H9 (cell line): ENCODE results near the gene ZNF770. TPM values are rescaled to one million over a fixed set of nuclear protein-coding genes. Genes with fewer than 3 reads are reported as not detected.

ENCODE experiments used
- DNase-seq: peaks from one replicate; pipeline ENCODE4 v3.0.0-alpha.2; 2017
- H2AFZ ChIP-seq: one replicate; pipeline ENCODE4 v1.6.1; 2013; ENCODE audit warnings: mild to moderate bottlenecking, low read length, control low read depth, moderate library complexity
- H2AK5ac ChIP-seq: 2 replicates; pipeline ENCODE4 v1.6.1; 2013; ENCODE audit warnings: low read length, control low read depth, mixed read lengths; ENCODE audit not compliant: insufficient read length
- H2BK120ac ChIP-seq: one replicate; pipeline ENCODE4 v1.6.1; 2013; ENCODE audit warnings: low read depth, mild to moderate bottlenecking, low read length, control low read depth, inconsistent platforms; ENCODE audit not compliant: poor library complexity, severe bottlenecking
- H2BK12ac ChIP-seq: 2 replicates; pipeline ENCODE4 v1.6.1; 2013; ENCODE audit warnings: low read length, control low read depth, mixed read lengths, low read depth; ENCODE audit not compliant: insufficient read length
- H2BK15ac ChIP-seq: 2 replicates; pipeline ENCODE4 v1.6.1; 2013; ENCODE audit warnings: low read depth, low read length, control low read depth
- H2BK20ac ChIP-seq: one replicate; pipeline ENCODE4 v1.6.1; 2013; ENCODE audit warnings: low read depth, mild to moderate bottlenecking, low read length, control low read depth, inconsistent platforms; ENCODE audit not compliant: poor library complexity, severe bottlenecking
- H2BK5ac ChIP-seq: 2 replicates; pipeline ENCODE4 v1.6.1; 2013; ENCODE audit warnings: low read length, control low read depth, mixed read lengths; ENCODE audit not compliant: insufficient read length
- H3K14ac ChIP-seq: 2 replicates; pipeline ENCODE4 v1.6.1; 2013; ENCODE audit warnings: low read length, control low read depth; ENCODE audit not compliant: insufficient read depth
- H3K18ac ChIP-seq: 2 replicates; pipeline ENCODE4 v1.6.1; 2013; ENCODE audit warnings: low read depth, mild to moderate bottlenecking, mixed read lengths, low read length, control low read depth; ENCODE audit not compliant: insufficient read length
- H3K23ac ChIP-seq: 2 replicates; pipeline ENCODE4 v1.6.1; 2013; ENCODE audit warnings: low read length, control low read depth, mixed read lengths, low read depth; ENCODE audit not compliant: insufficient read length
- H3K23me2 ChIP-seq: 2 replicates; pipeline ENCODE4 v1.6.1; 2013; ENCODE audit warnings: low read depth, mild to moderate bottlenecking, mixed read lengths, low read length, control low read depth; ENCODE audit not compliant: insufficient read length, poor library complexity, severe bottlenecking
- H3K27ac ChIP-seq: 2 replicates; pipeline ENCODE4 v1.5.1; 2013; ENCODE audit warnings: low read length, control low read depth, mixed read lengths, low read depth; ENCODE audit not compliant: insufficient read length
- H3K27me3 ChIP-seq: 2 replicates; pipeline ENCODE4 v1.6.1; 2013; ENCODE audit warnings: low read length, control low read depth, inconsistent platforms; ENCODE audit not compliant: insufficient read depth
- H3K4ac ChIP-seq: 2 replicates; pipeline ENCODE4 v1.6.1; 2013; ENCODE audit warnings: low read depth, mild to moderate bottlenecking, control low read depth, inconsistent platforms, low read length, moderate library complexity
- H3K4me1 ChIP-seq: 2 replicates; pipeline ENCODE4 v1.6.1; 2013; ENCODE audit warnings: low read length, control low read depth, inconsistent platforms; ENCODE audit not compliant: insufficient read depth
- H3K4me2 ChIP-seq: 2 replicates; pipeline ENCODE4 v1.6.1; 2013; ENCODE audit warnings: low read length, control low read depth, mixed read lengths; ENCODE audit not compliant: insufficient read length, insufficient read depth
- H3K56ac ChIP-seq: 2 replicates; pipeline ENCODE4 v1.6.1; 2013; ENCODE audit warnings: low read depth, mild to moderate bottlenecking, mixed read lengths, low read length, control low read depth; ENCODE audit not compliant: insufficient read length
- H3K79me1 ChIP-seq: 2 replicates; pipeline ENCODE4 v1.6.1; 2013; ENCODE audit warnings: low read depth, mild to moderate bottlenecking, moderate library complexity, low read length, control low read depth, inconsistent platforms; ENCODE audit not compliant: insufficient read depth, poor library complexity, severe bottlenecking
- H3K79me2 ChIP-seq: 2 replicates; pipeline ENCODE4 v1.6.1; 2013; ENCODE audit warnings: low read length, control low read depth, inconsistent platforms; ENCODE audit not compliant: insufficient read depth
- H3K9ac ChIP-seq: 2 replicates; pipeline ENCODE4 v1.6.1; 2013; ENCODE audit warnings: low read length, control low read depth, mixed read lengths; ENCODE audit not compliant: insufficient read length; ENCODE audit errors: extremely low read depth
- H3K9me3 ChIP-seq: one replicate; pipeline ENCODE4 v1.6.1; 2013; ENCODE audit warnings: low read depth, low read length, inconsistent platforms; ENCODE audit not compliant: control insufficient read depth
- H3T11ph ChIP-seq: one replicate; pipeline ENCODE4 v1.6.1; 2013; ENCODE audit warnings: mild to moderate bottlenecking, low read length, control low read depth, inconsistent platforms
- H4K20me1 ChIP-seq: one replicate; pipeline ENCODE4 v1.6.1; 2013; ENCODE audit not compliant: control insufficient read depth, insufficient read length, insufficient read depth
- H4K5ac ChIP-seq: 2 replicates; pipeline ENCODE4 v1.6.1; 2013; ENCODE audit warnings: low read depth, mild to moderate bottlenecking, mixed read lengths, low read length, control low read depth; ENCODE audit not compliant: insufficient read length
- H4K8ac ChIP-seq: replicated peaks from 2 replicates; pipeline ENCODE4 v1.6.1; 2013; ENCODE audit warnings: low read length, control low read depth, mixed read lengths, low read depth; ENCODE audit not compliant: insufficient read length
- H4K91ac ChIP-seq: 2 replicates; pipeline ENCODE4 v1.6.1; 2013; ENCODE audit warnings: low read depth, mild to moderate bottlenecking, moderate library complexity, mixed read lengths, low read length, control low read depth; ENCODE audit not compliant: insufficient read length
- H3K27ac Mint-ChIP-seq, 3 experiments: 2 replicates in 2 of 3; 3 replicates in 1 of 3; pipeline ENCODE4 v1.8.0; 2020 to 2021; ENCODE audit warnings: mixed read lengths in 3 of 3, mild to moderate bottlenecking in 1 of 3, moderate library complexity in 1 of 3
- H3K27me3 Mint-ChIP-seq: 2 replicates; pipeline ENCODE4 v1.8.0; 2021; ENCODE audit warnings: low read depth, mild to moderate bottlenecking, moderate library complexity, mixed read lengths
- H3K36me3 Mint-ChIP-seq, 3 experiments: 2 replicates in 2 of 3; 3 replicates in 1 of 3; pipeline ENCODE4 v1.8.0; 2020 to 2021; ENCODE audit warnings: low read depth in 3 of 3, mixed read lengths in 3 of 3; ENCODE audit not compliant: insufficient read depth in 1 of 3
- H3K4me1 Mint-ChIP-seq, 2 experiments: 2 replicates each; pipeline ENCODE4 v1.8.0; 2020; ENCODE audit warnings: mixed read lengths in 2 of 2
- H3K4me3 Mint-ChIP-seq, 2 experiments: 2 replicates in 1 of 2; 3 replicates in 1 of 2; pipeline ENCODE4 v1.8.0; 2020 to 2021; ENCODE audit warnings: mild to moderate bottlenecking in 2 of 2, mixed read lengths in 2 of 2, moderate library complexity in 1 of 2
- H3K9me3 Mint-ChIP-seq, 2 experiments: 2 replicates in 1 of 2; 3 replicates in 1 of 2; pipeline ENCODE4 v1.8.0; 2020; ENCODE audit warnings: mild to moderate bottlenecking in 2 of 2, mixed read lengths in 2 of 2, moderate library complexity in 1 of 2
- total RNA-seq: library from RNA; stranded (reverse); gene quantifications from 2 replicates; pipeline ENCODE4 v1.2.1, GENCODE V29; 2021
- TF ChIP-seq, protein P1 (sequence below): fragments of 200-600 bp; sonication (generic); conservative IDR thresholded peaks from 3 replicates; pipeline ENCODE4 v1.8.0; 2021; ENCODE audit warnings: antibody characterized with exemption, mild to moderate bottlenecking

Gene ZNF770
- total RNA-seq, 1 experiment from 2014 or later, result 111 TPM

- Mint-ChIP-seq H3K4me1 (no peaks in the 10 kb centered on the region), H3K27me3 (no peaks in the 10 kb centered on the region), H3K27ac (no peak overlapping the region), H3K4me3 (no peak overlapping the region), H3K36me3 (peaks cover 23 to 52% (median 45%) of the 10 kb centered on the region in 3 experiments), H3K9me3 (peaks cover 5% of the 10 kb centered on the region in 2 experiments; a peak in 3 of 5 replicates)
- no peak overlapping the region for H2BK12ac ChIP-seq
- no peak overlapping the region for H3K27ac ChIP-seq
- H3T11ph ChIP-seq, result no peak overlapping the region
- no peak overlapping the region for H2BK15ac ChIP-seq
- H4K8ac ChIP-seq, result no peak overlapping the region
- no peak overlapping the region for H3K23ac ChIP-seq
- H3K23me2 ChIP-seq, result no peaks in the 10 kb centered on the region
- no peak overlapping the region for H2AFZ ChIP-seq
- no peak overlapping the region for H3K56ac ChIP-seq
- H2AK5ac ChIP-seq, result no peak overlapping the region
- no peak overlapping the region for H2BK120ac ChIP-seq
- H3K4ac ChIP-seq, result no peak overlapping the region
- no peaks in the 10 kb centered on the region for H3K79me2 ChIP-seq
- no peak overlapping the region for H3K18ac ChIP-seq
- no peak overlapping the region for H3K4me2 ChIP-seq
- H4K5ac ChIP-seq, result no peak overlapping the region
- H2BK20ac ChIP-seq, result no peak overlapping the region
- H3K79me1 ChIP-seq, result no peaks in the 10 kb centered on the region
- H2BK5ac ChIP-seq, result no peak overlapping the region
- no peak overlapping the region for H3K14ac ChIP-seq
- no peak for DNase-seq
- H3K9me3 ChIP-seq, result no peaks in the 10 kb centered on the region
- H3K4me1 ChIP-seq, result no peaks in the 10 kb centered on the region
- TF ChIP-seq, protein P1, sequence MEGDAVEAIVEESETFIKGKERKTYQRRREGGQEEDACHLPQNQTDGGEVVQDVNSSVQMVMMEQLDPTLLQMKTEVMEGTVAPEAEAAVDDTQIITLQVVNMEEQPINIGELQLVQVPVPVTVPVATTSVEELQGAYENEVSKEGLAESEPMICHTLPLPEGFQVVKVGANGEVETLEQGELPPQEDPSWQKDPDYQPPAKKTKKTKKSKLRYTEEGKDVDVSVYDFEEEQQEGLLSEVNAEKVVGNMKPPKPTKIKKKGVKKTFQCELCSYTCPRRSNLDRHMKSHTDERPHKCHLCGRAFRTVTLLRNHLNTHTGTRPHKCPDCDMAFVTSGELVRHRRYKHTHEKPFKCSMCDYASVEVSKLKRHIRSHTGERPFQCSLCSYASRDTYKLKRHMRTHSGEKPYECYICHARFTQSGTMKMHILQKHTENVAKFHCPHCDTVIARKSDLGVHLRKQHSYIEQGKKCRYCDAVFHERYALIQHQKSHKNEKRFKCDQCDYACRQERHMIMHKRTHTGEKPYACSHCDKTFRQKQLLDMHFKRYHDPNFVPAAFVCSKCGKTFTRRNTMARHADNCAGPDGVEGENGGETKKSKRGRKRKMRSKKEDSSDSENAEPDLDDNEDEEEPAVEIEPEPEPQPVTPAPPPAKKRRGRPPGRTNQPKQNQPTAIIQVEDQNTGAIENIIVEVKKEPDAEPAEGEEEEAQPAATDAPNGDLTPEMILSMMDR, result no peak
- H3K27me3 ChIP-seq, result no peaks in the 10 kb centered on the region
- H4K91ac ChIP-seq, result no peak overlapping the region
- no peaks in the 10 kb centered on the region for H4K20me1 ChIP-seq
- no peak overlapping the region for H3K9ac ChIP-seq
Observed at GRCh38 chr15:34952481-34952880, 35.6 kb downstream of the ZNF770 start.
